HG02973 (cell line): ENCODE results near the gene RPEL1.
"Not testable (repeated sequence)": the region's sequence is repeated elsewhere in the genome, so short reads cannot be mapped to it uniquely, and the experiment has no call there.

Experiments
- ATAC-seq: cut with Tn5 transposase; IDR thresholded peaks from one replicate; pipeline ENCODE4 v1.9.1; 2021; ENCODE audit warnings: moderate library complexity; ENCODE audit not compliant: unreplicated experiment

Gene RPEL1

GRCh38 chr10:103232772-103233488 lies 12.8 kb upstream of the RPEL1 start:
- no peak for ATAC-seq

- no peak for ATAC-seq
These were observed 9.9 kb upstream of the RPEL1 start for GRCh38 chr10:103235775-103236174.

- no peak for ATAC-seq
These were observed 7.0 kb upstream of the RPEL1 start for GRCh38 chr10:103238506-103239252.

DNA sequence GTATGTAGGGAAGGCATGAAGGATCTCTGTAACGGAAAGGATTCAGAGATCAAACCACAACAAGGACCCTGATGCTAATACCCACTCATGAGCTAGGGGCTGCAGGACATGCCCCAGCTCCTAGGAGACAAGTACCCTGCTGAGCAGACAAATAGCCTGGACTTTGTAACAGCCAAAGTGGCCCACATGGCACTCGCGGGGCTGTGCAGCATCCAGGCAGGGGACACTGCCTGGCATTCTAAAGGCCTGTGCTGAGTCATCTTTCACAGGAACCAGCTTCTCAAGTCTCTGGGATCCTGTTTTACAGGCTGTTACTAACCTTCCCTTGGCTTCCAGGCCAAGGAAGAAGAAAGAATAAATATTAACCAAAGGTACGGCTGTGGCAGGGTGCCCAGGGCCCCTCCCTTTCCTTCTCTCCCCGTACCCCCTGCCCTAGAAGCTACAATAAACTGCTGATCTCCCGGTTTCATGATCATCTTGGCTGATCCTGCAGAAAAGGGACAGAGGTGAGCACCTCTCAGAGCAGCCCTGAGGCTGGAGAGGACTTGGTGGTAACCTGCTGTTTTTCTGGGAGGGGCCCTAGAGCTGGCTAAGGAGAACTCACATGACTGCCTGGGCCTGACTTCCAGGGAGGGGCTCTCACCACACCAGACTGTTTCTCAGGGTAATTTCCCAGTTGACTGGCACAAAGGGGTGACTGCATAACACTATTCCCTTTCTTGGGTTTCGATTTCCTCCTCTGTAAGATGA lies 4.2 kb upstream of the RPEL1 start:
- no peak for ATAC-seq

GRCh38 chr10:103244666-103245271 lies 918 bp upstream of the RPEL1 start:
- ATAC-seq = no peak

- ATAC-seq = no peak
These were observed 637 bp downstream of the RPEL1 start for GRCh38 chr10:103246324-103246723.

DNA sequence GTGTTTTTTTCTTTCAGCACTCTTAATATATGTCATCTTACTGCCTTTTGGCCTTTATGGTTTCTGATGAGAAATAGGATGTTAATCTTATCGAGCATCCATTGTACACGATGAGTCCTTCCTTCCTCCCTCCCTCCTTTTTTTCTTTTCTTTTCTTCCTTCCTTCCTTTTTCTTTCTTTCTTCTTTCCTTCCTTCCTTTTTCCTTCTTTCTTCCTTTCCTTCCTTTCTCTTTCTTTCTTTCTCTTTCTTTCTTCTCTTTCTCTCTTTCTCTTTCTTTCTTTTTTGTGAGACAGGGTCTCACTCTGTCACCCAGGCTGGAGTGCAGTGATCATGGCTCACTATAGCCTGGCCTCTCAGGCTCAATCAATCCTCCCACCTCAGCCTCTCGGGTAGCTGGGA lies 8.4 kb downstream of the RPEL1 start:
- no peak for ATAC-seq

DNA sequence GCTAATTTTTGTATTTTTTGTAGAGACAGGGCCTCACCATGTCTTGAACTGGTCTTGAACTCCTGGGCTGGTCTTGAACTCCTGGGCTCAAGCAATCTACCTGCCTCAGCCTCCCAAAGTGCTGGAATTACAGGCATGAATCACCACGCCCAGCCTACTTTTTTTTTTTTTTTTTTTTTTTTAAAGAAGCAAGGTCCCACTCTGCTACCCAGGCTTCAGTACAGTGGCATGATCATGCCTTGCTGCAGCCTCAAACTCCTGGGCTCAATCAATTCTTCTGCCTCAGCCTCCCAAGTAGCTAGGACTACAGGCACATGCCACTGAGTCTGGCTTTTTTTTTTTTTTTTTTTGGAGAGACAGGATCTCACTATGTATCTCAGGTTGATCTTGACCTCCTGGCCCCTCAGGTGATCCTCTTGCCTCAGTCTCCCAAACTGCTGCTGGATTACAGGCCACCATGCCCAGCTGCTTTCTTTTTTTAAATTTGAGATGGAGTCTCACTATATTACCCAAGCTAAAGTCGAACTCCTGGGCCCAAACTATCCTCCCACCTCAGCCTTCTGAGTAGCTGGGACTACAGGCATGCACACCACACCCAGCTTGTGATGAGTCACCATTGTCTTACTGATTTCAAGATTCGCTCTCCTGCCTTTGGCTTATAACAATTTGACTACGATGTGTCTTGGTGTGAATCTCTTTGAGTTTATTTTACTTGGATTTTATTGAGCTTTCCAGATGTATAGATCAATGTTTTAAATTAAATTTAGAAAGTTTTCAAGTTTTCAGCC lies 9.0 kb downstream of the RPEL1 start:
- no peak for ATAC-seq

DNA sequence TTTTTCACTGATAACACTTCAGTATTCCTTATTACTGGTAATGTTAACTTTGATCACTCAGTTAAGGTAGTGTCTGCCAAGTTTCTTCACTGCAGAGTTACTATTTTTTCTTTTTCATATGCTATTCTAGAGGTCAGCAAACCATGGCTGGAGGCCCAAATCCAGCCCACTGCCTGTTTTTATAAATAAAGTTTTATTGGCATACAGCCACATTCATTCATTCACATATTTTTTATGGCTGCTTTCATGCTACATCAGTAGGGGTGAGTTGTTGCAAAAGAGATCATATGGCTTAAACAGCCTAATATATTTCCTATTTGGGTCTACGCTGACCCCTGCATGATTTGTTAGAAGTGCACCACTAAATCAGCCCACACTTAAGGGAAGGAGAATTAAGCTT lies 10.9 kb downstream of the RPEL1 start:
- ATAC-seq = no peak

GRCh38 chr10:103257812-103258211 lies 12.1 kb downstream of the RPEL1 start:
- ATAC-seq = no peak

DNA sequence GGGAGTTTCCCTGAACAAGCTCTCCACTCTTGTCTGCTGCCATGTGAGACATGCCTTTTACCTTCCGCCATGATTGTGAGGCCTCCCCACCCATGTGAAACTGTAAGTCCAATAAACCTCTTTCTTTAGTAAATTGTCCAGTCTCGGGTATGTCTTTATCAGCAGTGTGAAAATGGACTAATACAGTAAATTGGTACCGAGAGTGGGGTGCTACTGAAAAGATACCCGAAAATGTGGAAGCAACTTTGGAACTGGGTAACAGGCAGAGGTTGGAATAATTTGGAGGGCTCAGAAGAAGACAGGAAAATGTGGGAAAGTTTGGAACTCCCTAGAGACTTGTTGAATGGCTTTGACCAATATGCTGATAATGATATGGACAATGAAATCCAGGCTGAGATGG lies 13.2 kb downstream of the RPEL1 start:
- not testable (repeated sequence) for ATAC-seq

GRCh38 chr10:103259989-103260388 lies 14.3 kb downstream of the RPEL1 start:
- ATAC-seq = no peak

- ATAC-seq = no peak
These were observed 16.5 kb downstream of the RPEL1 start for GRCh38 chr10:103262229-103262628.

DNA sequence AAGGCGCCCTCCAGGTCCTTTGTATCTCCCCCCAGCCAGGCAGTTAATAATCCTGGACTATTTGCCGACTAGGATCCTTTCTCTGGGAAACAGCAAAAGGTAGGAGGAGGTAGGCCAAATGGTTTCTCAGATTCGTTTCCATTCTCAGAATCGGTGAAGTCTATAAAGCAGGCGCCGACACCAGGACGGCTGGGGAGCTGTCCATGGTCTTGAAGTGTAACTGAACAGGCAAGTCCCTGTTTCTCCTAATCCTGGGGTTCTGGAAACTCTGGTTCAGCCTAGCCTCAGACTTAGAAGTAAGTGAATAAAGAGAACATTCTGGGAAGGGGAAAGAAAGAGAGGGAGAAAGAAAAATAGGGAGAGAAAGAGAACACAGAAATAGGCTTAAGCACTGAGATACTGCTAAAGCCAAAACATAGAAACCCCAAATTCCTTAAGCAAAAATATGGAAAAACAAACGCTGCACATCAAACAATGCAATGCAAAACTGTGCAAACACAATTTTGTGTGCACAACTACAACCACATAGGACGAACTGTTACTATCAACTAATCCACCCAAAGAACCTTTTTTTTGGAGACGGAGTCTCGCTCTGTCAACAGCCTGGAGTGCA lies 20.1 kb downstream of the RPEL1 start:
- ATAC-seq = no peak

GRCh38 chr10:103273041-103273441 lies 27.4 kb downstream of the RPEL1 start:
- ATAC-seq = no peak

DNA sequence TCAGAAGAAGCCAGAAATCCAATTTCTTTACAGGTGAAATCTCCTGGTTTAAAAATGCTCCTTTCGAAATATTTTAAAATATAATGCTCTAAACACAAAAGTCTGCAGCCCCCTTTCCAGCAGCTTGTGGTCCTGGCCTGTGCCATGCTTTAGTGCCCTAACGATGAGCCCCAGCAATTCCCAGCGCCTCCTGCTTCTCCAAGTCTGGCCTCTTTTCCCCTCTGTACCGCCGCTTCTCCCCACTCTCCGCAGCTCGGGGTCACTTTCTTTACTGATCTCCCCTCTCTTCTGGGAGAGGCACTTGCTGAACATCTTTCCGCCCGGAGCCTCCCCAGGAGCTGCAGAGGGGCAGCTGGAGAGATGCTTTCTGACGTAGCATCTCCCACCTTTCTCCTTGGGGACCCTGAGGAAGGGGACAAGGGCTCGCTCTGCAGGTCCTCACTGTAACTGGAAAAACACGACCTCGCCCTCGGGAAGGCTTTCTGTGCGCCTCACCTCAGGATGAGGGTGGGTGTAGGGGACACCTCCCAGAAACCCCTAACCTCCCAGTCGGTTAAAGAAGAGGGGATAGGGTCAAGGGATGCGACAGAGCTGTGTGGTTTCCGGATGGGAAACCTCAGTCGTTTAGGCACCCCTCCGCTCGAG lies 30.7 kb downstream of the RPEL1 start:
- no peak for ATAC-seq

- ATAC-seq = no peak
These were observed 31.4 kb downstream of the RPEL1 start, which contains the start of gene INA for GRCh38 chr10:103276896-103277712. INA (plus strand) TSS chr10:103277138; CDS start chr10:103277212, 74 bp downstream.

DNA sequence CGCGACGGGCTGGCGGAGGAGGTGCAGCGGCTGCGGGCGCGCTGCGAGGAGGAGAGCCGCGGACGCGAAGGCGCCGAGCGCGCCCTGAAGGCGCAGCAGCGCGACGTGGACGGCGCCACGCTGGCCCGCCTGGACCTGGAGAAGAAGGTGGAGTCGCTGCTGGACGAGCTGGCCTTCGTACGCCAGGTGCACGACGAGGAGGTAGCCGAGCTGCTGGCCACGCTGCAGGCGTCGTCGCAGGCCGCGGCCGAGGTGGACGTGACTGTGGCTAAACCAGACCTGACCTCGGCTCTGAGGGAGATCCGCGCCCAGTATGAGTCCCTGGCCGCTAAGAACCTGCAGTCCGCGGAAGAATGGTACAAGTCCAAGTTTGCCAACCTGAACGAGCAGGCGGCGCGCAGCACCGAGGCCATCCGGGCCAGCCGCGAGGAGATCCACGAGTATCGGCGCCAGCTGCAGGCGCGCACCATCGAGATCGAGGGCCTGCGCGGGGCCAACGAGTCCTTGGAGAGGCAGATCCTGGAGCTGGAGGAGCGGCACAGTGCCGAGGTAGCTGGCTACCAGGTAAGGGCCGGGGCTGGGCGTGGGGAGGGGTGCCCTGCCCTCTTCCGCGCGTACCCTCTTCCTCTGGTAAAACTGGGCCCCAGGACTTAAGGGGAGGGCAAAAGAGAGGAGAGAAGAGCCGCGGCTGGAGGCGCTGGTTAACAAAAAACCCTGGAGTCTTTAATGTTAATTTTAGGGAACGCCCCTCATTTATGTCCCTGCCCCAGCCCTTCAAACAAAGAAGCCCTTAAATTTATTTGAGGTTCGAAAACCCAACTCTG lies 32.2 kb downstream of the RPEL1 start:
- no peak for ATAC-seq
